SK-N-SH (cell line): ENCODE measurements around the gene GUCY2D. TPM values are rescaled to one million over a fixed set of nuclear protein-coding genes. Genes with fewer than 3 reads are reported as not detected.

ENCODE experiments used
- CTCF ChIA-PET: fragments of 300-600, 350-600 bp; formaldehyde crosslinking; extraction: SDS; loops from one replicate; lab custom pipeline; 2021; lab: Yijun Ruan, JAX
- POLR2A ChIA-PET: fragments of 350-600 bp; sonication (Branson Sonifier 250); formaldehyde crosslinking; extraction: SDS; loops from one replicate; lab custom pipeline; 2020; ENCODE audit warnings: antibody characterized with exemption, inconsistent platforms; lab: Yijun Ruan, JAX
- DNase-seq: peaks from one replicate; pipeline ENCODE4 v3.0.0; 2012
- H2AFZ ChIP-seq: fragments of 200-600 bp; sonication (generic); 2 replicates; pipeline ENCODE4 v1.8.1; 2016; ENCODE audit warnings: antibody characterized with exemption, mild to moderate bottlenecking, low read depth
- H3F3A ChIP-seq: fragments of 200-600 bp; sonication (generic); replicated peaks from 2 replicates; pipeline ENCODE3; 2016; ENCODE audit warnings: antibody characterized with exemption, mild to moderate bottlenecking; ENCODE audit not compliant: insufficient read depth
- H3K27ac ChIP-seq, 2 experiments: fragments of 200-500 bp in 1 of 2; fragments of 200-600 bp in 1 of 2; sonication (Bioruptor generic) in 1 of 2; sonication (generic), shearing (Covaris generic) in 1 of 2; 2 replicates each; pipeline versions ENCODE4 v1.5.1 to v1.6.1; 2014 to 2016; ENCODE audit warnings: low read depth in 2 of 2, inconsistent platforms in 1 of 2, low read length in 1 of 2, mild to moderate bottlenecking in 1 of 2, mixed read lengths in 1 of 2
- H3K27me3 ChIP-seq: fragments of 200-600 bp; sonication (generic), shearing (Covaris generic); 2 replicates; pipeline ENCODE4 v1.6.1; 2016; ENCODE audit warnings: mixed run types; ENCODE audit not compliant: insufficient read depth
- H3K36me3 ChIP-seq, 2 experiments: fragments of 200-500 bp in 1 of 2; fragments of 200-600 bp in 1 of 2; sonication (Bioruptor generic) in 1 of 2; sonication (generic) in 1 of 2; replicated peaks in 1 of 2; 2 replicates each; pipeline versions ENCODE3 to v1.5.1; 2014 to 2016; ENCODE audit warnings: low read length in 1 of 2, mild to moderate bottlenecking in 1 of 2; ENCODE audit not compliant: insufficient read depth in 2 of 2, control insufficient read depth in 1 of 2
- H3K4me1 ChIP-seq, 2 experiments: fragments of 200-500 bp in 1 of 2; fragments of 200-600 bp in 1 of 2; sonication (Bioruptor generic) in 1 of 2; sonication (generic), shearing (Covaris generic) in 1 of 2; 2 replicates each; pipeline versions ENCODE4 v1.5.1 to v1.6.1; 2014 to 2016; ENCODE audit warnings: low read depth in 1 of 2, low read length in 1 of 2, mixed run types in 1 of 2; ENCODE audit not compliant: insufficient read depth in 2 of 2, control insufficient read depth in 1 of 2
- H3K4me2 ChIP-seq: fragments of 200-600 bp; sonication (generic), shearing (Covaris generic); 2 replicates; pipeline ENCODE4 v1.6.1; 2017; ENCODE audit warnings: mixed run types
- H3K4me3 ChIP-seq, 2 experiments: fragments of 200-500 bp in 1 of 2; fragments of 200-600 bp in 1 of 2; sonication (Bioruptor generic) in 1 of 2; sonication (generic), shearing (Covaris generic) in 1 of 2; 2 replicates each; pipeline versions ENCODE4 v1.5.1 to v1.8.1; 2014 to 2016; ENCODE audit warnings: low read depth in 2 of 2, inconsistent platforms in 1 of 2, low read length in 1 of 2, mild to moderate bottlenecking in 1 of 2, mixed read lengths in 1 of 2, moderate library complexity in 1 of 2
- H3K79me2 ChIP-seq: fragments of 200-600 bp; sonication (generic); 2 replicates; pipeline ENCODE4 v1.8.1; 2017; ENCODE audit warnings: mild to moderate bottlenecking; ENCODE audit not compliant: insufficient read depth
- H3K9ac ChIP-seq: fragments of 200-600 bp; sonication (generic); 2 replicates; pipeline ENCODE4 v1.6.1; 2017; ENCODE audit warnings: mixed run types
- H3K9me2 ChIP-seq: fragments of 200-600 bp; sonication (generic); 2 replicates; pipeline ENCODE4 v1.6.1; 2017; ENCODE audit warnings: mixed run types
- H3K9me3 ChIP-seq: fragments of 200-600 bp; sonication (generic); 2 replicates; pipeline ENCODE4 v1.6.1; 2017; ENCODE audit warnings: mixed run types, mild to moderate bottlenecking, moderate library complexity
- H4K20me1 ChIP-seq: fragments of 200-600 bp; sonication (generic); 2 replicates; pipeline ENCODE4 v1.6.1; 2017; ENCODE audit warnings: mild to moderate bottlenecking, mixed run types; ENCODE audit not compliant: insufficient read depth
- CTCF ChIP-seq: fragments of 200-600 bp; sonication (generic); IDR thresholded peaks from 2 replicates; pipeline ENCODE4 v1.6.1; 2017; ENCODE audit warnings: antibody characterized with exemption, mild to moderate bottlenecking, moderate library complexity
- EP300 ChIP-seq, 2 experiments: IDR thresholded peaks; 2 replicates each; pipeline versions ENCODE4 v1.4.0 to v1.6.1; 2012; ENCODE audit warnings: borderline replicate concordance in 1 of 2, low read depth in 1 of 2, low read length in 1 of 2
- EZH2phosphoT487 ChIP-seq: fragments of 200-600 bp; sonication (generic); IDR thresholded peaks from 2 replicates; pipeline ENCODE4 v1.6.1; 2017; ENCODE audit warnings: low read depth, mixed run types, mild to moderate bottlenecking, antibody characterized with exemption, moderate library complexity, borderline replicate concordance
- IRF3 ChIP-seq: fragments of 150-350 bp; IDR thresholded peaks from 2 replicates; pipeline ENCODE4 v1.6.1; 2016; ENCODE audit warnings: mild to moderate bottlenecking, low read depth, low read length
- MAX ChIP-seq: IDR thresholded peaks from 2 replicates; pipeline ENCODE4 v1.4.0; 2012; ENCODE audit warnings: low read depth
- MEF2A ChIP-seq: IDR thresholded peaks from 2 replicates; pipeline ENCODE4 v1.4.0; 2012; ENCODE audit warnings: low read depth, borderline replicate concordance
- MXI1 ChIP-seq: IDR thresholded peaks from 2 replicates; pipeline ENCODE4 v1.6.1; 2012; ENCODE audit warnings: mild to moderate bottlenecking, low read depth, low read length, improper control_type of control experiment
- NFIC ChIP-seq: IDR thresholded peaks from 2 replicates; pipeline ENCODE4 v1.4.0; 2012; ENCODE audit warnings: borderline replicate concordance
- POLR2AphosphoS5 ChIP-seq: IDR thresholded peaks from 2 replicates; pipeline ENCODE4 v1.6.1; 2012; ENCODE audit warnings: low read depth, low read length
- RCOR1 ChIP-seq: fragments of 150-350 bp; IDR thresholded peaks from 2 replicates; pipeline ENCODE4 v1.6.1; 2017; ENCODE audit warnings: antibody characterized with exemption, low read length
- REST ChIP-seq: IDR thresholded peaks from 2 replicates; pipeline ENCODE4 v1.6.1; 2012; ENCODE audit warnings: mild to moderate bottlenecking, low read depth, low read length, moderate library complexity
- RFX5 ChIP-seq: IDR thresholded peaks from 2 replicates; pipeline ENCODE4 v1.6.1; 2012; ENCODE audit warnings: mild to moderate bottlenecking, improper control_type of control experiment, low read length
- TCF12 ChIP-seq: IDR thresholded peaks from 2 replicates; pipeline ENCODE4 v1.4.0; 2012
- USF2 ChIP-seq: fragments of 150-350 bp; IDR thresholded peaks from 2 replicates; pipeline ENCODE4 v1.6.1; 2017; ENCODE audit warnings: antibody characterized with exemption, low read length, low read depth, borderline replicate concordance
- ZBTB33 ChIP-seq: IDR thresholded peaks from 2 replicates; pipeline ENCODE4 v1.4.0; 2012; ENCODE audit warnings: low read depth, borderline replicate concordance
- WGBS: methylation state at CpG from one replicate; pipeline ENCODE4 v1.1.6; 2017; ENCODE audit warnings: low lambda C conversion rate; 5-methylcytosine and 5-hydroxymethylcytosine counted together
- polyA plus RNA-seq, 3 experiments: library from polyadenylated mRNA; depleted of rRNA; stranded (reverse); fragments of >200 nt; gene quantifications; 2 replicates each; pipeline ENCODE4 v1.2.3, GENCODE V29; 2012

GUCY2D gene
- polyA plus RNA-seq, 1 of the 3 experiments (the other 2 are of a cell fraction): not detected

GRCh38 chr17:7984904-7985303 is 17.5 kb upstream of the GUCY2D start:
- no peak for TF ChIP-seq EZH2phosphoT487
- no peak for TF ChIP-seq POLR2AphosphoS5
- no peak for TF ChIP-seq NFIC
- no peak for TF ChIP-seq RFX5
- TF ChIP-seq ZBTB33: no peak
- no peak for TF ChIP-seq RCOR1
- no peak for TF ChIP-seq MEF2A
- TF ChIP-seq REST: no peak
- TF ChIP-seq MAX: no peak
- no peak for TF ChIP-seq CTCF
- TF ChIP-seq EP300 (IDR thresholded peaks at IDR 0.05; ENCODE audit: borderline replicate concordance in 1 of 2, low read depth in 1 of 2, low read length in 1 of 2): no peak
- TF ChIP-seq USF2: no peak
- no peak for TF ChIP-seq MXI1
- no peak for TF ChIP-seq IRF3
- TF ChIP-seq TCF12: no peak
- no peak overlapping the region for H2AFZ ChIP-seq
- peaks cover 17% of the 10 kb centered on the region for H3F3A ChIP-seq
- peaks cover 0 to 2% of the 10 kb centered on the region in 2 experiments; a peak in 1 of 4 replicates for H3K4me1 ChIP-seq
- H3K27me3 ChIP-seq: no peaks in the 10 kb centered on the region
- H3K9ac ChIP-seq: no peak overlapping the region
- H3K79me2 ChIP-seq: no peaks in the 10 kb centered on the region
- H4K20me1 ChIP-seq: no peaks in the 10 kb centered on the region
- DNase-seq: no peak
- H3K4me3 ChIP-seq: no peak overlapping the region
- no peaks in the 10 kb centered on the region for H3K9me3 ChIP-seq
- ChIA-PET CTCF (interaction anchor here (1.1 to 6.8 kb wide), 7 partner anchors 12 to 162 kb away, joined by 3 to 53 read pairs (median 4); no protein-coding TSS in a partner anchor), POLR2A (no interaction called here)
- no peak overlapping the region for H3K4me2 ChIP-seq
- WGBS: 88% methylated on average over 9 of the region's 9 CpGs
- H3K27ac ChIP-seq: no peak overlapping the region
- no peaks in the 10 kb centered on the region for H3K9me2 ChIP-seq
- H3K36me3 ChIP-seq: no peaks in the 10 kb centered on the region
